GM12875 (cell line): ENCODE data around the gene MRPL17.
A peak's percentile ranks its signal among the peaks of the same experiment; 100 is the strongest.

ENCODE experiments used
- H3K4me3 ChIP-seq: one replicate; pipeline ENCODE4 v1.5.1; 2011; ENCODE audit warnings: low read depth, low read length, control low read depth
- TF ChIP-seq, protein P1 (sequence below): IDR thresholded peaks from 2 replicates; pipeline ENCODE4 v1.5.1; 2011; ENCODE audit warnings: low read depth, mild to moderate bottlenecking, control low read depth, inconsistent platforms, low read length, moderate library complexity, borderline replicate concordance; ENCODE audit not compliant: insufficient read depth

The MRPL17 gene

DNA sequence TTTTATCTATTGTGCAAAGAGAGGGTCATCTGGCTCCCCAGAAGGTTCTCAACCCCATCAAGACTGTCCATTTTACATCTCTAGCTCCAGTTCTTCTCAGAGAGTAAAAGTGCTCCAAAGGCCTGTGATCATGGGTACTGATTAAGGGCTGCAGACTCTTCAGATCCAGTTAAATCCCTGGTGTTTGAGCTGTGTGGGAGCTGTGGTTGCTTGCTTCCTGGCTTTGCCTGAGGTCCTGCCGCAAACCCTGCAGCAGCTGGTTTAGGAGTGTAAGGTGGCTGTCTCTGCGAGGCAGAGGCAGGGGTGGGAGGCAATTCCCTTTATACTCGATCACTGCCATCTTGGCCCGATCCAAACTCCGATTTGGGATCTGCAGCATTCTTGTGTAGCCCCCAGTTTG lies 1.2 kb downstream of the MRPL17 start:
- TF ChIP-seq, protein P1, sequence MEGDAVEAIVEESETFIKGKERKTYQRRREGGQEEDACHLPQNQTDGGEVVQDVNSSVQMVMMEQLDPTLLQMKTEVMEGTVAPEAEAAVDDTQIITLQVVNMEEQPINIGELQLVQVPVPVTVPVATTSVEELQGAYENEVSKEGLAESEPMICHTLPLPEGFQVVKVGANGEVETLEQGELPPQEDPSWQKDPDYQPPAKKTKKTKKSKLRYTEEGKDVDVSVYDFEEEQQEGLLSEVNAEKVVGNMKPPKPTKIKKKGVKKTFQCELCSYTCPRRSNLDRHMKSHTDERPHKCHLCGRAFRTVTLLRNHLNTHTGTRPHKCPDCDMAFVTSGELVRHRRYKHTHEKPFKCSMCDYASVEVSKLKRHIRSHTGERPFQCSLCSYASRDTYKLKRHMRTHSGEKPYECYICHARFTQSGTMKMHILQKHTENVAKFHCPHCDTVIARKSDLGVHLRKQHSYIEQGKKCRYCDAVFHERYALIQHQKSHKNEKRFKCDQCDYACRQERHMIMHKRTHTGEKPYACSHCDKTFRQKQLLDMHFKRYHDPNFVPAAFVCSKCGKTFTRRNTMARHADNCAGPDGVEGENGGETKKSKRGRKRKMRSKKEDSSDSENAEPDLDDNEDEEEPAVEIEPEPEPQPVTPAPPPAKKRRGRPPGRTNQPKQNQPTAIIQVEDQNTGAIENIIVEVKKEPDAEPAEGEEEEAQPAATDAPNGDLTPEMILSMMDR, result no peak

DNA sequence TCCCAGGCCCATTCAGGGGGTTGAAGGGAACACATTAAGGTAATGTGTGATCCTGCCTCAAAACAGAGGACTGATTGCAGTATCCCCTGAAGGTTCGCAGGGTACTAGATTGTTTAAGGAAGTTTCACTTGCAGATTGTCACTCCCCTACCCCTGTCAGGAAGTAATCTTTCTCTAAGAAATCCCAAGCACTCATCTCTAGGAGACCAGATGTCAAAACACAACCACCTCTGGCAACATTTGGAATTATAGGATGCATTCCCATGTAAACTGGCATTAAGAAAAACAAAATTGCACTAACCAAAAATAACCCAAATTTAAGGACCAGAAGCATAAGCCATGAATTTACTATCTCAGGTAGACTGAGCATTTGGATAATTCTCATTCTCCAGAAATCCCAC lies 1.6 kb downstream of the MRPL17 start:
- H3K4me3 ChIP-seq, result no peak overlapping the region
- TF ChIP-seq, protein P1, result no peak

More for the DNA sequence above, 1.2 kb downstream of the MRPL17 start:
- peak overlapping the region; percentile 99 for H3K4me3 ChIP-seq

DNA sequence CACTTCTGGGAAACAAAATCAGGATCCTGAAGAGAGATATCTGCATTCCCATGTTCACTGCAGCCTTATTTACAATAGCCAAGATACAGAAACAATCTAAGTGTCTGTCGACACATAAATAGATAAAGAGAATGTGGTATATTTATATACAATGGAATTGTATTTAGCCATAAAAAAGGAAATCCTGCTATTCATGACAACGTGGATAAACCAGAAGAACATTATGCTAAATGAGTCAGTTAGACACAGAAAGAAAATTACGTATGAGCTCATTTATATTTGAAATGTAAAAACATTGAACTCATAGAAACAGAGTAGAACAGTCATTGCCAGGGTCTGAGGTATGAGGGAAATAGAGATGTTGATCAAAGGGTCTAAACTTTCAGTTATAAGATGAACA lies 6.1 kb downstream of the MRPL17 start:
- TF ChIP-seq, protein P1, result no peak
- H3K4me3 ChIP-seq, result no peak overlapping the region

DNA sequence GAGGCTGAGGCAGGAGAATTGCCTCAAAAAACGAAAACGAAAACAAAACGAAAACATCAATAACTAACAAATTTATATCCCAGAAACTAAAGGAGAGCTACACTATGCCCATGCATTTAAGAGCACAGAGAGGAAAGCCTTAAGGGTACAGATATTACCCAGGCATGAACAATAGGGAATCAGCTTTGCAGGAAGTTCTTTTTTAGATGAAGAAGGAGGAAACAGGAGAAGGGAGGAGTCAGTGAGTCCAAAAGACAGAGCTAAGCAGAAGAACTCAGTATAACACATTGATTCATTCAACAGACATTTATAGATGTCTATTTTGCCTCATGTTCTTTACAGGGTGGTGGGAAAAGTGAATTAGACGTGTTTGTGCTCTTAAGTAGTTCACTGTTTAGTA lies 8.3 kb downstream of the MRPL17 start:
- no peak overlapping the region for H3K4me3 ChIP-seq
- TF ChIP-seq, protein P1, result no peak

DNA sequence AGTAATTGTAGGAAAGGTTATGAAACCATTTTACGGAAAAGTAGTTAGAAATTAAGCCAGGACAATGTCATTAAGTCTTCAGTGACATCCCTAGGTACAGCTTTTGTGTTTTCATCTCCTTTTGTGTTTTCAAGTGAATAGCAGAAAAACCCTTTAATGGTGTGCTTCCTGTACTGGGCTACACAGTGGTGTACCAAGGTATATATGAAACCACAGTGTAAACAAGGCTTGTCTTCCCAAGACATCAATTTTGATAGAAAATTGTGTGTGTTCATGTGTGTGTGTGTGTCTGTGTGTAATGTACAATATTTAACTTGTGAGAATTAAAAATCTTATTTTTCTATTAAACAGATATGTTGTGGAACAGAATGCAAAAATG lies 8.9 kb downstream of the MRPL17 start:
- TF ChIP-seq, protein P1, result no peak
- H3K4me3 ChIP-seq, result no peak overlapping the region

DNA sequence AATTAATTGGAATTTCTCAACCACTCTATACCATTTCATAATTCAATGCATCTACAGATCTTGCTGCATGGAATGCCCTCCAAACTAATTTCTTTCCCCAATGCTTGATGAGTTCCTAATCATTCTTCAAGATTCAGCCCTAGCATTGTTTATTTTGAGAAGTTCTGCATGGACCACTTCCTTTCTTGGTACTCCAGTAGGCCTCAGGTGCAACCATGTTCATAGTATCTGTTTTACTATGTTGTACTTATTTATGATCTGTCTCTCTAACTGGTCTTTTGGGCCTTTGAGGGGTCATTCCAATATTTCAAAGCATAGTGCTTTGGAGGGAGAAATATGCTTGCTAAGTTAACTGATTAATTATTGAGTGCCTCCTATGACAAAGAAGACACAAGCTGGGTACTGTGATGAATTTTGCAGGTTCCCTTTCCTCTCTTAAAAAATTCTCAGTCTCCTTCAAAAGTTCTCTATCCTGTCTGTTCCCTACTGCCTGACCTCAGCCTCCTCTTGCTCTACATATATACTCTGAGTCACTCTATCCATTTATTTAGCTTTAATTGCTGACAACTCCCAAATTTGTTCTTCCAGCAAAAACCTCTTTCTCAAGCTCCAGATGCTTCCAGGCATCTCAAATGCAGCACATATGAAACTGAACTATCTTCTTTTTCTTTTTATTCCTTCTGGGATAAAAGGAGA lies 9.5 kb downstream of the MRPL17 start:
- TF ChIP-seq, protein P1, result no peak
- H3K4me3 ChIP-seq, result no peak overlapping the region

DNA sequence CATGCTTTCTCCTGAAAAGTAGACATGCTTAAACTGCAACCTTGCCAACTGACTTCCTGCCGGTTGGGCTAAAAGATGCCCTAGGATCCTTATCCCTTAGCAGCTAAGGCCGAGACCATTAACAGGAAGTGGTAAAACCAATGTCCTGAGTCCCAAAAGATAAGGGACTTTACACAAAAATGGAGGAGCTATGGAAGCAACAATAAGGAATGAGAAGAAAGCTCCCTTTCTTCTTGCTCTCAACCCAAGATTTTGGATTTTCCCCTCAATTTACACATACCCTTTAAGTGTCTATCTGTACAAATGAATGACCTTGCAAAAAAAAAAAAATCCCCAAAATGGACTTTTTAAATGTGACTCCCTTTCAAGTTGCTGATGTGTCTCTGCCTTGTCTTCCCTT lies 11.1 kb downstream of the MRPL17 start:
- TF ChIP-seq, protein P1, result no peak
- no peak overlapping the region for H3K4me3 ChIP-seq
